Neural progenitor cell (in vitro differentiated cells): ENCODE results near the gene ACAP2. TPM values are rescaled to one million over a fixed set of nuclear protein-coding genes. Genes with fewer than 3 reads are reported as not detected.

ENCODE experiments used
- DNase-seq: peaks from one replicate; pipeline ENCODE4 v3.0.0-alpha.2; 2016; ENCODE audit warnings: low spot score
- H2AFZ ChIP-seq: fragments of 200-600 bp; sonication (generic); replicated peaks from 2 replicates; pipeline ENCODE4 v1.6.1; 2016; ENCODE audit warnings: antibody characterized with exemption
- H3F3A ChIP-seq: fragments of 200-600 bp; sonication (generic); 2 replicates; pipeline ENCODE4 v1.6.1; 2016; ENCODE audit warnings: antibody characterized with exemption, low read depth
- H3K27ac ChIP-seq: fragments of 200-600 bp; sonication (generic); 2 replicates; pipeline ENCODE4 v1.5.1; 2016; ENCODE audit warnings: mild to moderate bottlenecking
- H3K27me3 ChIP-seq: fragments of 200-600 bp; sonication (generic); 2 replicates; pipeline ENCODE4 v1.6.1; 2016; ENCODE audit warnings: mild to moderate bottlenecking, moderate library complexity
- H3K36me3 ChIP-seq: fragments of 200-600 bp; sonication (generic); 2 replicates; pipeline ENCODE4 v1.5.1; 2016
- H3K4me1 ChIP-seq: fragments of 200-600 bp; sonication (generic); 2 replicates; pipeline ENCODE4 v1.6.1; 2016; ENCODE audit warnings: mixed run types
- H3K4me2 ChIP-seq: fragments of 200-600 bp; sonication (generic); 2 replicates; pipeline ENCODE4 v1.6.1; 2016
- H3K4me3 ChIP-seq: fragments of 200-600 bp; sonication (generic); 2 replicates; pipeline ENCODE4 v1.5.1; 2016
- H3K79me2 ChIP-seq: fragments of 200-600 bp; sonication (generic); 2 replicates; pipeline ENCODE4 v1.6.1; 2016; ENCODE audit warnings: low read depth
- H3K9ac ChIP-seq: fragments of 200-600 bp; sonication (generic); 2 replicates; pipeline ENCODE4 v1.6.1; 2016
- H3K9me3 ChIP-seq: fragments of 200-600 bp; sonication (generic); 2 replicates; pipeline ENCODE4 v1.5.1; 2016; ENCODE audit warnings: low read depth
- H4K20me1 ChIP-seq: fragments of 200-600 bp; sonication (generic); 2 replicates; pipeline ENCODE4 v1.6.1; 2016; ENCODE audit warnings: low read depth
- H3K27ac Mint-ChIP-seq: 3 replicates; pipeline ENCODE4 v1.8.0; 2021; ENCODE audit warnings: mixed read lengths
- H3K27me3 Mint-ChIP-seq: 2 replicates; pipeline ENCODE4 v1.8.0; 2022; ENCODE audit warnings: low read depth, mild to moderate bottlenecking, inconsistent platforms, moderate library complexity, mixed read lengths; ENCODE audit not compliant: insufficient read depth
- H3K36me3 Mint-ChIP-seq: 3 replicates; pipeline ENCODE4 v1.8.0; 2021; ENCODE audit warnings: mixed read lengths
- H3K4me1 Mint-ChIP-seq: 3 replicates; pipeline ENCODE4 v1.8.0; 2021; ENCODE audit warnings: mixed read lengths
- H3K4me3 Mint-ChIP-seq: 3 replicates; pipeline ENCODE4 v1.8.0; 2021; ENCODE audit warnings: mild to moderate bottlenecking, moderate library complexity, mixed read lengths
- H3K9me3 Mint-ChIP-seq: 3 replicates; pipeline ENCODE4 v1.8.0; 2020; ENCODE audit warnings: mixed read lengths
- EZH2 ChIP-seq: fragments of 200-600 bp; sonication (generic); IDR thresholded peaks from 2 replicates; pipeline ENCODE4 v1.6.1; 2017; ENCODE audit warnings: antibody characterized with exemption, mild to moderate bottlenecking, moderate library complexity
- EZH2phosphoT487 ChIP-seq: fragments of 200-600 bp; sonication (generic); IDR thresholded peaks from 2 replicates; pipeline ENCODE4 v1.6.1; 2017; ENCODE audit warnings: antibody characterized with exemption
- total RNA-seq: library from RNA; depleted of rRNA; stranded (reverse); fragments of >200 nt; gene quantifications from 2 replicates; pipeline ENCODE4 v1.2.3, GENCODE V29; 2015; ENCODE audit warnings: low replicate concordance
- TF ChIP-seq, protein P1 (sequence below): fragments of 200-600 bp; sonication (generic); IDR thresholded peaks from 2 replicates; pipeline ENCODE4 v1.5.1; 2017; ENCODE audit warnings: antibody characterized with exemption, mild to moderate bottlenecking

The ACAP2 gene
- total RNA-seq, 1 donor from 2014 or later, result 68.4 TPM

DNA sequence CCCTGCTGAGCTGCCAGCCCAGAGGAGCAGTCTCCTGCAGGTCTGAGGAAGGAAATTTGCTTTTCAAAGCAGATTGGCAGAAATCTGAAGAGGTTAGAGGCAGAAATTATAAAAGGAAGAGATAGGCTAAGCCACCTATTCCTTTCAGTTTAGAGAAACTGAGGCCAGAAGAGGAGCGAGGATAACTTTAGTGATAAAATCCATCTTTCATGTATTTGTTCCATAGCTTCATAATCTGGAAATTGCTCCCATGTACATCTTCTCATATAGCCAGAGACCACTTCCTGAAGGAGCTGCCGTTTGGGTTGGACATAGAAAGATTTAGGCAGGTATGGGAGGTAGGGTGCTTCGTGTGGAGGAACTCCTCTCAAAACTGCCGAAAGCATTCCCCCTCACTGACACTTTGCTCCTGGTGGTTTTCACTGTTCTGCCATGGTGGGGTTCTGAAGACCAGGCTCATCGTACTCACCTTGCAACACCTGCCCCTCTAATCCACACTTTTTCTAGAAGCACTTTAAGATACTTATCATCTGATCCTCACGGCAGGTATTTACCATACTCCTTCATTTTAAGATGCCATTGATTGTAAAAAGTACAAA, 670 bp upstream of the ACAP2 start:
- Histone ChIP-seq H3K27me3 (no peaks in the 10 kb centered on the region), H3K4me2 (peak overlapping the region; percentile 71), H3K27ac (no peak overlapping the region), H2AFZ (peak overlapping the region; percentile 85), H3F3A (peaks cover 10% of the 10 kb centered on the region), H3K9me3 (no peaks in the 10 kb centered on the region), H3K36me3 (no peaks in the 10 kb centered on the region), H3K9ac (no peak overlapping the region), H3K4me3 (peak overlapping the region; percentile 34), H3K4me1 (peaks cover 6% of the 10 kb centered on the region), H4K20me1 (peaks cover 34% of the 10 kb centered on the region), H3K79me2 (peaks cover 39% of the 10 kb centered on the region)
- no peaks in the 10 kb centered on the region for H3K27me3 Mint-ChIP-seq
- H3K4me3 Mint-ChIP-seq, result peak overlapping the region; percentile 95
- no peaks in the 10 kb centered on the region for H3K36me3 Mint-ChIP-seq
- H3K9me3 Mint-ChIP-seq, result no peaks in the 10 kb centered on the region
- TF ChIP-seq EZH2 (no peak), EZH2phosphoT487 (no peak)
- TF ChIP-seq, protein P1, sequence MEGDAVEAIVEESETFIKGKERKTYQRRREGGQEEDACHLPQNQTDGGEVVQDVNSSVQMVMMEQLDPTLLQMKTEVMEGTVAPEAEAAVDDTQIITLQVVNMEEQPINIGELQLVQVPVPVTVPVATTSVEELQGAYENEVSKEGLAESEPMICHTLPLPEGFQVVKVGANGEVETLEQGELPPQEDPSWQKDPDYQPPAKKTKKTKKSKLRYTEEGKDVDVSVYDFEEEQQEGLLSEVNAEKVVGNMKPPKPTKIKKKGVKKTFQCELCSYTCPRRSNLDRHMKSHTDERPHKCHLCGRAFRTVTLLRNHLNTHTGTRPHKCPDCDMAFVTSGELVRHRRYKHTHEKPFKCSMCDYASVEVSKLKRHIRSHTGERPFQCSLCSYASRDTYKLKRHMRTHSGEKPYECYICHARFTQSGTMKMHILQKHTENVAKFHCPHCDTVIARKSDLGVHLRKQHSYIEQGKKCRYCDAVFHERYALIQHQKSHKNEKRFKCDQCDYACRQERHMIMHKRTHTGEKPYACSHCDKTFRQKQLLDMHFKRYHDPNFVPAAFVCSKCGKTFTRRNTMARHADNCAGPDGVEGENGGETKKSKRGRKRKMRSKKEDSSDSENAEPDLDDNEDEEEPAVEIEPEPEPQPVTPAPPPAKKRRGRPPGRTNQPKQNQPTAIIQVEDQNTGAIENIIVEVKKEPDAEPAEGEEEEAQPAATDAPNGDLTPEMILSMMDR, result no peak
- peak; percentile 12 for DNase-seq
- peaks cover 25% of the 10 kb centered on the region for H3K4me1 Mint-ChIP-seq
- peak overlapping the region; percentile 70 for H3K27ac Mint-ChIP-seq

DNA sequence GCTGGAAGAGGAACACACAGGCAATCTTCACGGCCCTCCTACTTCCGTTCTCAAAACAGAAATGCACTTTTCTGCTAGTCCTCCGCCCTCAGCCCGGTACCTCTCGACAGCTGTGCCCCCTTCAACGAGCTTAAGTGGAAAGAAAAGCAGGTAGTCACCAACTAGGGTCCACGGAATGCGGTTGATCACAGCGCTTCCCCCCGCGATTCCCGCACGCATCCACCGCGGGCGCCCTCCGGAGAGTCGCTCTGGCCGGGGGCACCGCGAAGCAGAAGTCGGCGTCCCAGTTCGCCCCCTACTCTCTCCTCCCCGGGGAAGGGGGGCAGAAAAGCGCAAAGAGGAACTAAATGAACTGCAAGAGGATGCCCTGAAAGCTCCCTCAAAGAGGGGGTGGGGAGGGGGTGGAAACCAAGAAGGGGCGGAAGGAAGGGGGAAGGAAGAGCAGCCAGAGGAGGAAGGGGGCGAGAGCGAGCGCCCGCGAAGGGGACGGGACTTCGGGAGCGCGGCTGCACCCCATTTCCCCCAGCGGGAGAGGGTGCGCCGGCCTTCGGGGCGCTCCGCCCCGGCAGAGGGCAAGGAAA, 738 bp downstream of the ACAP2 start:
- H3K27ac Mint-ChIP-seq, result peak overlapping the region; percentile 57
- H3F3A ChIP-seq, result peaks cover 10% of the 10 kb centered on the region
- H3K9me3 Mint-ChIP-seq, result no peaks in the 10 kb centered on the region
- peaks cover 6% of the 10 kb centered on the region for H3K4me1 ChIP-seq
- peak overlapping the region; percentile 95 for H3K4me3 ChIP-seq
- H3K4me1 Mint-ChIP-seq, result peaks cover 25% of the 10 kb centered on the region
- no peaks in the 10 kb centered on the region for H3K9me3 ChIP-seq
- TF ChIP-seq EZH2 (no peak), EZH2phosphoT487 (no peak)
- TF ChIP-seq, protein P1, result peak; percentile 3
- peak overlapping the region; percentile 93 for H3K27ac ChIP-seq
- peak overlapping the region; percentile 90 for H2AFZ ChIP-seq
- peaks cover 35% of the 10 kb centered on the region for H4K20me1 ChIP-seq
- peak; percentile 63 for DNase-seq
- peak overlapping the region; percentile 95 for H3K4me3 Mint-ChIP-seq
- no peaks in the 10 kb centered on the region for H3K36me3 ChIP-seq
- peak overlapping the region; percentile 86 for H3K4me2 ChIP-seq
- peak overlapping the region; percentile 83 for H3K9ac ChIP-seq
- peaks cover 2% of the 10 kb centered on the region for H3K27me3 Mint-ChIP-seq
- H3K27me3 ChIP-seq, result no peaks in the 10 kb centered on the region
- peaks cover 53% of the 10 kb centered on the region for H3K79me2 ChIP-seq
- H3K36me3 Mint-ChIP-seq, result no peaks in the 10 kb centered on the region

DNA sequence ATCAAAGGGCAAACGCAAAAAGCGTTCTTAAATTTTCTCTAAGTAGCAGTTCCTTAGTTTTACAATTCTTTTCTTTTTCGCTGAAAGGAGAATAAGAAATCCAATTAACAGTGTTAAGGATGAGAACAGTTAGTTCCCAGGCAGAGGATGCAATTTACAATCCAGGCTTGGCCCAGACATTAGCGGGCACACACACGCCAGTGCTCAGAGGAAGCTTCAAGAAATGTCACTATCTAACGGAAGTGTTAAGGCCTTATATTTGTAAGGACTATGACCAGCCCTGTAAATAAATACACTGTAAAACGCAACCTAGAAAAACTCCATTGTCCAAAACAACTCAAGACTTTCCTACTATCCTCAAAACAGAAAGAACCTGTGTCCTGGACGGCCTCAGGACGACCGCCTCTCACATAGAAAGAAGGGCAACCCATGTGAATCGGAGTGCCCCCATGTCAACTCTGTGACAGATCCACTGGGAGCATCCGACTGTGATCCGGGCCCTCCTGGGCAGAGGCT, 1.3 kb downstream of the ACAP2 start:
- Mint-ChIP-seq H3K27ac (peak overlapping the region; percentile 57), H3K9me3 (no peaks in the 10 kb centered on the region), H3K27me3 (peaks cover 2% of the 10 kb centered on the region), H3K4me3 (peak overlapping the region; percentile 95), H3K36me3 (peaks cover 1% of the 10 kb centered on the region), H3K4me1 (peaks cover 25% of the 10 kb centered on the region)
- Histone ChIP-seq H4K20me1 (peaks cover 35% of the 10 kb centered on the region), H2AFZ (peak overlapping the region; percentile 90), H3K4me3 (peak overlapping the region; percentile 95), H3K4me2 (peak overlapping the region; percentile 86), H3K79me2 (peaks cover 58% of the 10 kb centered on the region), H3K36me3 (no peaks in the 10 kb centered on the region), H3K9me3 (no peaks in the 10 kb centered on the region), H3K4me1 (peaks cover 6% of the 10 kb centered on the region), H3K27ac (no peak overlapping the region), H3F3A (peaks cover 10% of the 10 kb centered on the region), H3K27me3 (no peaks in the 10 kb centered on the region), H3K9ac (peak overlapping the region; percentile 83)
- peak; percentile 58 for DNase-seq
- TF ChIP-seq, protein P1, result no peak
- TF ChIP-seq EZH2phosphoT487, result no peak
- TF ChIP-seq EZH2, result no peak
